ENCODE results near the gene MGA. TPM values are rescaled to one million over a fixed set of nuclear protein-coding genes. Genes with fewer than 3 reads are reported as not detected.

The MGA gene
- total RNA-seq, 2 donors from 2014 or later, result 33.5 to 36.1 TPM

- intact Hi-C loops (cut with DNase I), result no loop called here
- DNase-seq (ENCODE audit: low spot score), result no peak
Observed at GRCh38 chr15:41797201-41797944, 137.2 kb downstream of the MGA start.

- intact Hi-C loops (cut with DNase I), result no loop called here
- DNase-seq (ENCODE audit: low spot score), result no peak
Observed at GRCh38 chr15:41798607-41799487, 138.6 kb downstream of the MGA start.

- intact Hi-C loops (cut with DNase I), result no loop called here
- no peak for DNase-seq (ENCODE audit: low spot score)
Observed at GRCh38 chr15:41799488-41799805, 139.2 kb downstream of the MGA start.

GRCh38 chr15:41801185-41801584, 141.0 kb downstream of the MGA start:
- intact Hi-C loops (cut with DNase I), result no loop called here

GRCh38 chr15:41801850-41802455, 141.7 kb downstream of the MGA start:
- intact Hi-C loops (cut with DNase I), result no loop called here
- no peak for DNase-seq (ENCODE audit: low spot score)

More at GRCh38 chr15:41801185-41801584, 141.0 kb downstream of the MGA start:
- DNase-seq (ENCODE audit: low spot score), result no peak

GRCh38 chr15:41804361-41804760, 144.2 kb downstream of the MGA start:
- intact Hi-C loops (cut with DNase I), result no loop called here
- DNase-seq (ENCODE audit: low spot score), result no peak

- DNase-seq (ENCODE audit: low spot score), result no peak
- intact Hi-C loops (cut with DNase I), result no loop called here
Observed at GRCh38 chr15:41804916-41805666, 144.9 kb downstream of the MGA start.

- DNase-seq (ENCODE audit: low spot score), result no peak
- intact Hi-C loops (cut with DNase I), result no loop called here
Observed at GRCh38 chr15:41805711-41806110, 145.5 kb downstream of the MGA start.

GRCh38 chr15:41806291-41807181, 146.3 kb downstream of the MGA start:
- intact Hi-C loops (cut with DNase I), result no loop called here
- peak; percentile 64 for DNase-seq (ENCODE audit: low spot score)

- intact Hi-C loops (cut with DNase I), result no loop called here
- DNase-seq (ENCODE audit: low spot score), result no peak
Observed at GRCh38 chr15:41809121-41809520, 148.9 kb downstream of the MGA start.

GRCh38 chr15:41809526-41810220, 149.5 kb downstream of the MGA start:
- no peak for DNase-seq (ENCODE audit: low spot score)
- intact Hi-C loops (cut with DNase I), result loop anchor here in 1 of 2 donors (5.0 kb wide), 1 partner anchor 37 kb away; the partner anchor contains the start of gene MAPKBP1

- peak; percentile 72 for DNase-seq (ENCODE audit: low spot score)
- intact Hi-C loops (cut with DNase I), result loop anchor here (1.0 to 5.0 kb wide), 2 partner anchors 37 to 39 kb away; partner anchors contain the start of gene MAPKBP1 (in 2 of the 2)
Observed at GRCh38 chr15:41810651-41811431, 150.6 kb downstream of the MGA start.

- intact Hi-C loops (cut with DNase I), result loop anchor here (1.0 to 5.0 kb wide), 2 partner anchors 37 to 39 kb away; partner anchors contain the start of gene MAPKBP1 (in 2 of the 2)
Observed at GRCh38 chr15:41811432-41812195, 151.4 kb downstream of the MGA start.

GRCh38 chr15:41812820-41813375, 152.7 kb downstream of the MGA start:
- intact Hi-C loops (cut with DNase I), result loop anchor here in 1 of 2 donors (5.0 kb wide), 1 partner anchor 41 kb away; the partner anchor contains the start of gene MAPKBP1

More at GRCh38 chr15:41811432-41812195, 151.4 kb downstream of the MGA start:
- DNase-seq (ENCODE audit: low spot score), result peak; percentile 95

GRCh38 chr15:41813426-41813825, 153.2 kb downstream of the MGA start:
- intact Hi-C loops (cut with DNase I), result loop anchor here in 1 of 2 donors (5.0 kb wide), 1 partner anchor 41 kb away; the partner anchor contains the start of gene MAPKBP1
- DNase-seq (ENCODE audit: low spot score), result no peak

More at GRCh38 chr15:41812820-41813375, 152.7 kb downstream of the MGA start:
- DNase-seq (ENCODE audit: low spot score), result no peak
